ENCODE measurements around the gene PGM2L1.

The PGM2L1 gene

DNA sequence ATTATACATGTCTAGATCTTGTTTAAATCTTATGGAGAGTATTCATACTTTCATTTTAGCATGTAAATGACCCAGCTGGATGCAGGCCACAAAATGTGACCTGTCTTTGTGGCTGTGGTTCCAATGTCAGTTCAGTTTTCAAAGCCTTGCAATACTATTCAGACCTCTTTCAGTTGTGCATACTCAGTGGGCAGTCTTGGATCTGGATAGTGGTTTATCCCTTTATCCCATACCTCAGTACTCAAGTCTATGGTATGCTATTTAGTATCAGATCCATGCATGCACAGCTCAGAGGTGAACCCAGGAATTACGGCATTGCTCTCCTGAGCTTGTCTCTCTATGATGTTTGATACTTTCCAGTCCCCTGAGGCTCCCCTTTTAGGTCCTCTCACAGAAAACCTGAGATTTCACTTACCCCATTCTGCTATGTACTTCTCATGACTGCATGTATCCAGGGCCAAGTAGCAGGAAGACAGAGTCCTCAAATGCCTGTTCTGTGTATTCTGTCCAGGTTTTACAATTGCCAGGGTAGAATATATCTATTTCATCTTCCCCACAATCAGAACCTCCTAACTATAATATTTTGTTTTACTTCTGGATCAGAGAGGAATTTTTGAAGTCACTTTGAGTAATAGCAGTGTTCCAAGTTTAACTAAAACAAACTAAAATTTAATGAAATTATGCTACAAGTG lies 79.8 kb downstream of the PGM2L1 start:
- no peak for TF ChIP-seq FOXP2 (optimal IDR thresholded peaks at IDR 0.05; ENCODE audit: borderline replicate concordance, extremely low read depth, extremely low read length, insufficient read depth)
- TF ChIP-seq, protein P1, sequence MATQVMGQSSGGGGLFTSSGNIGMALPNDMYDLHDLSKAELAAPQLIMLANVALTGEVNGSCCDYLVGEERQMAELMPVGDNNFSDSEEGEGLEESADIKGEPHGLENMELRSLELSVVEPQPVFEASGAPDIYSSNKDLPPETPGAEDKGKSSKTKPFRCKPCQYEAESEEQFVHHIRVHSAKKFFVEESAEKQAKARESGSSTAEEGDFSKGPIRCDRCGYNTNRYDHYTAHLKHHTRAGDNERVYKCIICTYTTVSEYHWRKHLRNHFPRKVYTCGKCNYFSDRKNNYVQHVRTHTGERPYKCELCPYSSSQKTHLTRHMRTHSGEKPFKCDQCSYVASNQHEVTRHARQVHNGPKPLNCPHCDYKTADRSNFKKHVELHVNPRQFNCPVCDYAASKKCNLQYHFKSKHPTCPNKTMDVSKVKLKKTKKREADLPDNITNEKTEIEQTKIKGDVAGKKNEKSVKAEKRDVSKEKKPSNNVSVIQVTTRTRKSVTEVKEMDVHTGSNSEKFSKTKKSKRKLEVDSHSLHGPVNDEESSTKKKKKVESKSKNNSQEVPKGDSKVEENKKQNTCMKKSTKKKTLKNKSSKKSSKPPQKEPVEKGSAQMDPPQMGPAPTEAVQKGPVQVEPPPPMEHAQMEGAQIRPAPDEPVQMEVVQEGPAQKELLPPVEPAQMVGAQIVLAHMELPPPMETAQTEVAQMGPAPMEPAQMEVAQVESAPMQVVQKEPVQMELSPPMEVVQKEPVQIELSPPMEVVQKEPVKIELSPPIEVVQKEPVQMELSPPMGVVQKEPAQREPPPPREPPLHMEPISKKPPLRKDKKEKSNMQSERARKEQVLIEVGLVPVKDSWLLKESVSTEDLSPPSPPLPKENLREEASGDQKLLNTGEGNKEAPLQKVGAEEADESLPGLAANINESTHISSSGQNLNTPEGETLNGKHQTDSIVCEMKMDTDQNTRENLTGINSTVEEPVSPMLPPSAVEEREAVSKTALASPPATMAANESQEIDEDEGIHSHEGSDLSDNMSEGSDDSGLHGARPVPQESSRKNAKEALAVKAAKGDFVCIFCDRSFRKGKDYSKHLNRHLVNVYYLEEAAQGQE (IDR thresholded peaks at IDR 0.05; ENCODE audit: insufficient read depth in 1 of 2, low read depth in 2 of 2, low read length in 2 of 2): no peak
- no peak for TF ChIP-seq SIN3A (IDR thresholded peaks at IDR 0.05; ENCODE audit: borderline replicate concordance, insufficient read depth, low read length)
- no peak for TF ChIP-seq TAF1 (IDR thresholded peaks at IDR 0.05; ENCODE audit: borderline replicate concordance, insufficient read depth, low read length)
- TF ChIP-seq POLR2AphosphoS5 (IDR thresholded peaks at IDR 0.05; ENCODE audit: low read depth, low read length): no peak

DNA sequence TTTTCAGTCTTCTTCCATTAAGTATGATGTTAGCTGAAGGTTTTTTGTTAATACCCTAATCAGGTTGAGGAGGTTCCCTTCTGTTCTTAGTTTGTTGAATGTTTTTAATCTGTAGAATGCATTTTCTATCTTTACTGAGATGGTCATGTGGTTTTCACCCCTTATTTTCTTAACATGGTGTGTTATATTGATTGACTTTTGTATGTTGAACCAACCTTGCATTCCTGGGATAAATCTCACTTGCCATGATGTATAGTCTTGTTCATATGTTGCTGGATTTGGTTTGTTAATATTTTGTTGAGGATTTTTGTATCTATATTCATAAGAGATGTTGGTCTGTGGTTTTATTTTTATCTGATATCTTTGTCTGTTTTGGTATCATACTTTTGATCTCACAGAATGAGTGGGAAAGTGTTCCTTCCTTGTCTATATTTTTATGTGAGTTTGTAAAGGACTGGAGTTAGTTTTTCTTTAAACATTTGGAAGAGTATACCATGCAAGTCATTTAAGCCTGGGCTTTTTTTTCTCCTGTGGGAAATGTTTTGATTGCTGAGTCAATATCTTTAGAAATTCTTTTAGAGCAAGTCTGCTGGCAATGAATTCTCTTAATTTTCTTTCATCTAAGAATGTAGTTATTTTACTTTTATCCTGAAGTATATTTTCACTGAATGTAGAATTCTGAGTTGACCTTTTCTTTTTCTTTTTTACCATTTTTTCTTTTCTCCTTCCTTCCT lies 81.3 kb downstream of the PGM2L1 start:
- no peak for TF ChIP-seq FOXP2 (optimal IDR thresholded peaks at IDR 0.05; ENCODE audit: borderline replicate concordance, extremely low read depth, extremely low read length, insufficient read depth)
- TF ChIP-seq POLR2AphosphoS5 (IDR thresholded peaks at IDR 0.05; ENCODE audit: low read depth, low read length): no peak
- TF ChIP-seq TAF1 (IDR thresholded peaks at IDR 0.05; ENCODE audit: borderline replicate concordance, insufficient read depth, low read length): no peak
- TF ChIP-seq, protein P1 (IDR thresholded peaks at IDR 0.05; ENCODE audit: insufficient read depth in 1 of 2, low read depth in 2 of 2, low read length in 2 of 2): no peak
- no peak for TF ChIP-seq SIN3A (IDR thresholded peaks at IDR 0.05; ENCODE audit: borderline replicate concordance, insufficient read depth, low read length)

DNA sequence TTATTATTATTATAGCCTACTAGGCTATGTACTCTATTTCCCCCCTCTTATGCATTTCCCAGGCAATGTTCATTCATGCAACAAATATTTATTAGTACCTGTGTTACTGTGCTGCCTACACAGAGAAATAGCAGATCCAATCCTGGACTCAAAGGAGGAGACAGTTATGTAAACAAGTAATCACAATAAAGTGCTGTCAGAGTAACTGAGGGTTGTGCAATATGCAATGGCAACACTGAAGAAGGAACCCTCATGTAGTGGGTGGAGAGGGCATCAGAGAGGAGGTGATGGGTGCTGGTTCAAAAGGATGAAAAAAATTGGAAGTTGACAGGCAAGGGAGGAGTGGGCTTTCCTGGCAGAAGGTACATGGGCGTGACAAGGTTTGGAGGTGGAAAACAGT lies 85.9 kb downstream of the PGM2L1 start:
- TF ChIP-seq FOXP2 (optimal IDR thresholded peaks at IDR 0.05; ENCODE audit: borderline replicate concordance, extremely low read depth, extremely low read length, insufficient read depth) (no peak), POLR2AphosphoS5 (IDR thresholded peaks at IDR 0.05; ENCODE audit: low read depth, low read length) (no peak), TAF1 (IDR thresholded peaks at IDR 0.05; ENCODE audit: borderline replicate concordance, insufficient read depth, low read length) (no peak), SIN3A (IDR thresholded peaks at IDR 0.05; ENCODE audit: borderline replicate concordance, insufficient read depth, low read length) (no peak)
- TF ChIP-seq, protein P1 (IDR thresholded peaks at IDR 0.05; ENCODE audit: insufficient read depth in 1 of 2, low read depth in 2 of 2, low read length in 2 of 2): no peak

DNA sequence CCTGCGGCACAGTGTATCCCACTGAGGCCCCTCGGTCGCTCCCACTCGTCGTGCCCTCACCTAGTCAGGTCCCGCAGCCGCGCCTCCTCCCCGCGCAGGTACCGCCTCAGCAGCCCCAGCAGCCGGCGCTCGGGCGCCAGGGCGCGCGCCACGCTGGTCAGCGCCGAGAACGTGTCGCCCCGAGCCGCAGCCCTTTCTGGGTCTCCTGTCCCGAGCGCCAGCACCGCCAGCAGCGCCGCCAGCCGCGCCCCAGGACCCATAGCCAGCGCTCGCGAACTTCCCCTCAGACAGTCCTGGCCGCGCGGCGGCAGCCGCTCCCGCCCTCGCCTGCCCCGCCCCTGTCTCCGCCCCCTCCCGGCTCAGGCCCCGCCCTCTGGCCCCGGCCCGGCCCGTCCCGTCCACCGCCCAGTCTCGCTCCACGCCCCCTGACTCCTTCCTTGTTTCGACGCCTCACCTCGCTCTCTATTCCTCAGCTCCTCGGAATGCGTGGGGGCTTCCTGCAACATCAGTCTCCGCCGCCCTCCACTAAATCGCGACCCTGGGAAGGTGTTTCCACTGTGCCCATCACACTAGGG lies 86.8 kb downstream of the PGM2L1 start, which contains the start of gene P4HA3:
Gene P4HA3, minus strand, starts transcription at position 289 of the 575 bp plus-strand sequence. Its CDS starts 29 bp downstream, at position 260.
- TF ChIP-seq SIN3A (IDR thresholded peaks at IDR 0.05; ENCODE audit: borderline replicate concordance, insufficient read depth, low read length): no peak
- no peak for TF ChIP-seq POLR2AphosphoS5 (IDR thresholded peaks at IDR 0.05; ENCODE audit: low read depth, low read length)
- TF ChIP-seq FOXP2 (optimal IDR thresholded peaks at IDR 0.05; ENCODE audit: borderline replicate concordance, extremely low read depth, extremely low read length, insufficient read depth): no peak
- no peak for TF ChIP-seq TAF1 (IDR thresholded peaks at IDR 0.05; ENCODE audit: borderline replicate concordance, insufficient read depth, low read length)
- TF ChIP-seq, protein P1 (IDR thresholded peaks at IDR 0.05; ENCODE audit: insufficient read depth in 1 of 2, low read depth in 2 of 2, low read length in 2 of 2): no peak
